ENCODE data around the gene ADAP1. TPM values are rescaled to one million over a fixed set of nuclear protein-coding genes. Genes with fewer than 3 reads are reported as not detected.

The ADAP1 gene
- total RNA-seq, 1 experiment from 2014 or later = 6.2 TPM

GRCh38 chr7:862157-862556, 92.3 kb downstream of the ADAP1 start:
- H3K79me1 ChIP-seq (ENCODE audit: insufficient read depth, low read depth, low read length, poor library complexity, severe bottlenecking) = no peaks in the 10 kb centered on the region
- H2BK15ac ChIP-seq (ENCODE audit: low read depth, low read length) = no peak overlapping the region

More at GRCh38 chr7:862157-862556, 92.3 kb downstream of the ADAP1 start:
- no peak overlapping the region for H3K14ac ChIP-seq (ENCODE audit: insufficient read depth, low read length)
- H3K56ac ChIP-seq (ENCODE audit: insufficient read length, low read depth, low read length) = no peak overlapping the region
- no peak overlapping the region for H2BK5ac ChIP-seq (ENCODE audit: insufficient read length, low read length)
- H4K8ac ChIP-seq (replicated peaks; ENCODE audit: insufficient read length, low read depth, low read length) = no peak overlapping the region
- H3K27me3 ChIP-seq (ENCODE audit: insufficient read depth, low read length) = no peaks in the 10 kb centered on the region
- Mint-ChIP-seq H3K9me3 (no peaks in the 10 kb centered on the region), H3K4me1 (no peaks in the 10 kb centered on the region), H3K4me3 (no peak overlapping the region), H3K36me3 (ENCODE audit: insufficient read depth in 1 of 3, low read depth in 3 of 3) (peaks cover 62 to 90% (median 87%) of the 10 kb centered on the region in 3 experiments), H3K27me3 (ENCODE audit: low read depth) (no peaks in the 10 kb centered on the region), H3K27ac (no peak overlapping the region)
- no peak for DNase-seq
- H4K91ac ChIP-seq (ENCODE audit: insufficient read length, low read depth, low read length) = no peak overlapping the region
- no peaks in the 10 kb centered on the region for H4K20me1 ChIP-seq (ENCODE audit: control insufficient read depth, insufficient read depth, insufficient read length)
- H3T11ph ChIP-seq (ENCODE audit: low read length) = no peak overlapping the region
- no peak overlapping the region for H3K9ac ChIP-seq (ENCODE audit: extremely low read depth, insufficient read length, low read length)
- no peak overlapping the region for H3K4ac ChIP-seq (ENCODE audit: low read depth, low read length)
- no peak overlapping the region for H4K5ac ChIP-seq (ENCODE audit: insufficient read length, low read depth, low read length)
- H3K79me2 ChIP-seq (ENCODE audit: insufficient read depth, low read length) = no peaks in the 10 kb centered on the region
- no peak overlapping the region for H2BK120ac ChIP-seq (ENCODE audit: low read depth, low read length, poor library complexity, severe bottlenecking)
- H3K23ac ChIP-seq (ENCODE audit: insufficient read length, low read depth, low read length) = no peak overlapping the region
- no peak overlapping the region for H2AFZ ChIP-seq (ENCODE audit: low read length)
- WGBS (ENCODE audit: extremely low coverage, insufficient read length, low lambda C conversion rate) = no CpG with 5 or more reads among the region's 6 CpGs
- TF ChIP-seq CTCF (conservative IDR thresholded peaks at IDR 0.05) = no peak
- H3K23me2 ChIP-seq (ENCODE audit: insufficient read length, low read depth, low read length, poor library complexity, severe bottlenecking) = no peaks in the 10 kb centered on the region
- no peak overlapping the region for H3K27ac ChIP-seq (ENCODE audit: insufficient read length, low read depth, low read length)
- no peak overlapping the region for H3K4me2 ChIP-seq (ENCODE audit: insufficient read depth, insufficient read length, low read length)
- H3K9me3 ChIP-seq (ENCODE audit: control insufficient read depth, low read depth, low read length) = no peaks in the 10 kb centered on the region
- no peak overlapping the region for H3K18ac ChIP-seq (ENCODE audit: insufficient read length, low read depth, low read length)
- H2BK20ac ChIP-seq (ENCODE audit: low read depth, low read length, poor library complexity, severe bottlenecking) = no peak overlapping the region
- H2AK5ac ChIP-seq (ENCODE audit: insufficient read length, low read length) = no peak overlapping the region
- no peaks in the 10 kb centered on the region for H3K4me1 ChIP-seq (ENCODE audit: insufficient read depth, low read length)
- no peak overlapping the region for H2BK12ac ChIP-seq (ENCODE audit: insufficient read length, low read depth, low read length)

All from H9 (cell line).